K562 (cell line): Measurements from ENCODE around the gene CDK14. TPM values are rescaled to one million over a fixed set of nuclear protein-coding genes. Genes with fewer than 3 reads are reported as not detected.

ENCODE experiments used
- ATAC-seq: fragments of 200-7000 bp; cut with Tn5 transposase; 3 replicates; pipeline ENCODE4 v1.9.1; 2020; ENCODE audit warnings: moderate library complexity
- BruUV-seq: library from RNA; stranded (reverse); fragments of 400-500 nt; replicated peaks from 2 replicates; lab custom pipeline; 2021; lab: Mats Ljungman, UMichigan
- CTCF ChIA-PET: fragments of 300-600 bp; formaldehyde crosslinking; extraction: SDS; loops from one replicate; lab custom pipeline; 2021; ENCODE audit warnings: low intra/inter-chr PET ratio; lab: Yijun Ruan, JAX
- POLR2A ChIA-PET: fragments of 300-600, 350-650 bp; sonication (Branson Sonifier 250); formaldehyde crosslinking; extraction: SDS; loops from one replicate; lab custom pipeline; 2021; ENCODE audit warnings: antibody characterized with exemption, inconsistent platforms; lab: Yijun Ruan, JAX
- DNase-seq, 4 experiments: peaks; one replicate each; pipeline versions ENCODE4 v3.0.0 to v3.0.0-alpha.2; 2011 to 2018; ENCODE audit warnings: low spot score in 3 of 4, mixed read lengths in 3 of 4; ENCODE audit errors: extremely low read depth in 1 of 4
- FAIRE-seq: peaks from 2 replicates; lab custom pipeline; 2011; peaks lifted over from hg19 to GRCh38; lab: Jason Lieb, UNC
- H2AFZ ChIP-seq: 2 replicates; pipeline ENCODE4 v1.6.0; 2011; ENCODE audit warnings: low read depth, low read length, control low read depth, inconsistent platforms
- H3K27ac ChIP-seq: fragments of 200-600 bp; 3 replicates; pipeline ENCODE4 v1.8.0; 2011; ENCODE audit warnings: low read depth, mild to moderate bottlenecking, control low read depth, inconsistent platforms, low read length, moderate library complexity, mixed read lengths; ENCODE audit errors: extremely low read depth
- H3K27me3 ChIP-seq, 2 experiments: fragments of 300-600 bp in 1 of 2; 2 replicates in 1 of 2; 3 replicates in 1 of 2; pipeline versions ENCODE4 v1.6.0 to v1.8.0; 2011; ENCODE audit warnings: inconsistent platforms in 2 of 2, low read length in 2 of 2, mild to moderate bottlenecking in 1 of 2, mixed read lengths in 1 of 2, moderate library complexity in 1 of 2; ENCODE audit not compliant: control insufficient read depth in 2 of 2, insufficient read depth in 2 of 2
- H3K36me3 ChIP-seq: fragments of 300-600 bp; 3 replicates; pipeline ENCODE4 v1.8.0; 2011; ENCODE audit warnings: mild to moderate bottlenecking, low read length, inconsistent platforms; ENCODE audit not compliant: control insufficient read depth, insufficient read depth
- H3K4me1 ChIP-seq, 2 experiments: fragments of 200-600 bp in 1 of 2; replicated peaks in 1 of 2; 2 replicates in 1 of 2; 3 replicates in 1 of 2; pipeline versions ENCODE4 v1.5.1 to v1.8.0; 2011; ENCODE audit warnings: inconsistent platforms in 2 of 2, low read length in 2 of 2, mild to moderate bottlenecking in 1 of 2, mixed read lengths in 1 of 2, moderate library complexity in 1 of 2; ENCODE audit not compliant: control insufficient read depth in 2 of 2, insufficient read depth in 2 of 2
- H3K4me2 ChIP-seq: 2 replicates; pipeline ENCODE4 v1.6.1; 2011; ENCODE audit warnings: low read length, control low read depth, inconsistent platforms, mixed read lengths; ENCODE audit not compliant: insufficient read depth
- H3K4me3 ChIP-seq: fragments of 200-600 bp; sonication (generic), shearing (Covaris generic); 2 replicates; pipeline ENCODE4 v1.5.1; 2016; ENCODE audit warnings: control low read depth, inconsistent platforms
- H3K79me2 ChIP-seq: fragments of 200-600 bp; 3 replicates; pipeline ENCODE4 v1.8.0; 2011; ENCODE audit warnings: low read length, inconsistent platforms; ENCODE audit not compliant: control insufficient read depth, insufficient read depth
- H3K9ac ChIP-seq, 2 experiments: 2 replicates each; pipeline versions ENCODE4 v1.6.0 to v1.6.1; 2011; ENCODE audit warnings: low read depth in 2 of 2, low read length in 2 of 2, control low read depth in 1 of 2, inconsistent platforms in 1 of 2, mild to moderate bottlenecking in 1 of 2, mixed read lengths in 1 of 2; ENCODE audit not compliant: insufficient read depth in 1 of 2
- H3K9me1 ChIP-seq: one replicate; pipeline ENCODE4 v1.6.0; 2011; ENCODE audit warnings: inconsistent platforms, mild to moderate bottlenecking, low read length, moderate library complexity; ENCODE audit not compliant: control insufficient read depth, insufficient read depth
- H3K9me3 ChIP-seq: replicated peaks from 2 replicates; pipeline ENCODE4 v1.5.1; 2011; ENCODE audit warnings: low read depth, low read length, inconsistent platforms; ENCODE audit not compliant: control insufficient read depth, insufficient read depth
- H4K20me1 ChIP-seq: replicated peaks from 2 replicates; pipeline ENCODE4 v1.6.1; 2011; ENCODE audit warnings: low read length, inconsistent platforms, mixed read lengths; ENCODE audit not compliant: control insufficient read depth, insufficient read depth
- ELF1 ChIP-seq: fragments of 200-800 bp; sonication (Bioruptor generic); IDR thresholded peaks from 2 replicates; pipeline ENCODE4 v1.6.1; 2016; ENCODE audit warnings: missing genetic modification characterization, missing compliant biosample characterization
- ERF ChIP-seq: fragments of 450-650 bp; formaldehyde crosslinking; IDR thresholded peaks from 2 replicates; pipeline ENCODE4 v1.4.0; 2020; ENCODE audit warnings: mild to moderate bottlenecking, mixed read lengths
- GMEB1 ChIP-seq: fragments of 250-450 bp; sonication (Bioruptor Pico); IDR thresholded peaks from 2 replicates; pipeline ENCODE4 v1.4.0; 2020; ENCODE audit warnings: mild to moderate bottlenecking
- HEY1 ChIP-seq: fragments of 250-450 bp; sonication (Bioruptor Pico); IDR thresholded peaks from 2 replicates; pipeline ENCODE4 v1.5.0; 2020; ENCODE audit warnings: mild to moderate bottlenecking, moderate library complexity, borderline replicate concordance
- IFI16 ChIP-seq: fragments of 250-450 bp; sonication (Bioruptor Pico); IDR thresholded peaks from 2 replicates; pipeline ENCODE4 v2.1.2; 2022; ENCODE audit warnings: mild to moderate bottlenecking, inconsistent platforms
- POLR2AphosphoS2 ChIP-seq: IDR thresholded peaks from 2 replicates; pipeline ENCODE4 v1.6.1; 2012; ENCODE audit warnings: low read length, improper control_type of control experiment
- RBM14 ChIP-seq: fragments of 200-400 bp; formaldehyde crosslinking; IDR thresholded peaks from 2 replicates; pipeline ENCODE4 v1.6.1; 2018; ENCODE audit warnings: low read depth, mild to moderate bottlenecking, low read length, moderate library complexity, borderline replicate concordance; ENCODE audit not compliant: insufficient read depth
- RHOXF2B ChIP-seq: fragments of 250-450 bp; sonication (Bioruptor Pico); conservative IDR thresholded peaks from 2 replicates; pipeline ENCODE4 v1.5.1; 2021
- RNF219 ChIP-seq: fragments of 250-450 bp; sonication (Bioruptor Pico); IDR thresholded peaks from 2 replicates; pipeline ENCODE4 v1.5.0; 2022; ENCODE audit warnings: mild to moderate bottlenecking
- ZKSCAN3 ChIP-seq: fragments of 250-450 bp; sonication (Bioruptor Pico); IDR thresholded peaks from 2 replicates; pipeline ENCODE4 v1.4.0; 2020
- ZNF212 ChIP-seq: fragments of 450-650 bp; formaldehyde crosslinking; IDR thresholded peaks from 2 replicates; pipeline ENCODE4 v1.4.0; 2020; ENCODE audit warnings: mild to moderate bottlenecking
- ZNF583 ChIP-seq: fragments of 250-450 bp; sonication (Bioruptor Pico); IDR thresholded peaks from 2 replicates; pipeline ENCODE4 v1.4.0; 2020
- WGBS: fragments of 100-300 bp; shearing (Covaris generic); methylation state at CpG from one replicate; pipeline ENCODE4 v1.1.6; 2016; ENCODE audit warnings: low coverage, mixed read lengths; ENCODE audit not compliant: insufficient coverage; ENCODE audit errors: missing lambda C conversion rate; 5-methylcytosine and 5-hydroxymethylcytosine counted together
- in situ Hi-C: fragments of 300-500 bp; cut with MboI; formaldehyde crosslinking; loops from 4 replicates; pipeline ENCODE4 v1.15.0; 2018; ENCODE audit warnings: inconsistent platforms, mixed read lengths
- intact Hi-C: fragments of 100-400 bp; cut with micrococcal nuclease; formaldehyde crosslinking; loops from 2 replicates; pipeline ENCODE4 v1.14.2; 2022
- polyA plus RNA-seq, 8 experiments: library from polyadenylated mRNA; depleted of rRNA in 4 of 8; stranded (reverse) in 5 of 8; unstranded in 3 of 8; fragments of >200 nt; fragmentation: Nextera tagmentation in 2 of 8; fragmentation: Illumina TruSeq in 1 of 8; extraction: Ambion mirVana in 2 of 8; extraction: Trizol in 1 of 8; gene quantifications; 2 replicates each; pipeline versions ENCODE4 v1.2.1 to v1.2.3, GENCODE V29; 2011 to 2014; ENCODE audit warnings: inconsistent platforms in 1 of 8, missing spikeins in 1 of 8
- total RNA-seq, 7 experiments: library from RNA; depleted of rRNA in 6 of 7; stranded (reverse); fragments of >200 nt in 6 of 7; fragmentation: Illumina TruSeq in 2 of 7; extraction: Trizol in 2 of 7; gene quantifications; 2 replicates each; pipeline versions ENCODE4 v1.2.1 to v1.2.3, GENCODE V29; 2011 to 2021; ENCODE audit warnings: low replicate concordance in 1 of 7

The CDK14 gene
- total and polyA plus RNA-seq, 9 of the 15 experiments (the other 6 are each of a cell fraction or from before 2014, with no cell fraction given): 0.03 to 0.91 (median 0.16) TPM

- H3K9ac ChIP-seq: no peak overlapping the region
- BruUV-seq: no TSS peak
- H3K27me3 ChIP-seq: no peaks in the 10 kb centered on the region
- no peak for DNase-seq
- no peaks in the 10 kb centered on the region for H3K36me3 ChIP-seq
- H3K4me3 ChIP-seq: no peak overlapping the region
- intact Hi-C loops: no loop called here
- no peaks in the 10 kb centered on the region for H3K4me1 ChIP-seq
- H2AFZ ChIP-seq: no peak overlapping the region
- H3K79me2 ChIP-seq: no peaks in the 10 kb centered on the region
- no peaks in the 10 kb centered on the region for H4K20me1 ChIP-seq
- no peaks in the 10 kb centered on the region for H3K9me1 ChIP-seq
- no peak for FAIRE-seq
- no peak for ATAC-seq
- in situ Hi-C loops: no loop called here
- POLR2A ChIA-PET: no interaction called here
- CTCF ChIA-PET: no interaction called here
- no peaks in the 10 kb centered on the region for H3K9me3 ChIP-seq
- H3K4me2 ChIP-seq: no peak overlapping the region
- no peak overlapping the region for H3K27ac ChIP-seq
- 0% methylated on average over 4 of the region's 4 CpGs for WGBS
- no peak for TF ChIP-seq RHOXF2B (CRISPR knock-in tag)
- no peak for TF ChIP-seq ZNF583
- no peak for TF ChIP-seq ELF1 (tag)
- TF ChIP-seq POLR2AphosphoS2: no peak
- TF ChIP-seq IFI16 (CRISPR knock-in tag): no peak
- no peak for TF ChIP-seq ZKSCAN3
- TF ChIP-seq GMEB1 (CRISPR knock-in tag): no peak
- TF ChIP-seq RBM14: no peak
- no peak for TF ChIP-seq RNF219 (CRISPR knock-in tag)
- TF ChIP-seq HEY1 (CRISPR knock-in tag): no peak
- no peak for TF ChIP-seq ZNF212 (CRISPR knock-in tag)
- no peak for TF ChIP-seq ERF
Measured at GRCh38 chr7:90710466-90710850, 114.3 kb downstream of the CDK14 start.
